Measurements from ENCODE around the gene GCGR.

Gene GCGR

DNA sequence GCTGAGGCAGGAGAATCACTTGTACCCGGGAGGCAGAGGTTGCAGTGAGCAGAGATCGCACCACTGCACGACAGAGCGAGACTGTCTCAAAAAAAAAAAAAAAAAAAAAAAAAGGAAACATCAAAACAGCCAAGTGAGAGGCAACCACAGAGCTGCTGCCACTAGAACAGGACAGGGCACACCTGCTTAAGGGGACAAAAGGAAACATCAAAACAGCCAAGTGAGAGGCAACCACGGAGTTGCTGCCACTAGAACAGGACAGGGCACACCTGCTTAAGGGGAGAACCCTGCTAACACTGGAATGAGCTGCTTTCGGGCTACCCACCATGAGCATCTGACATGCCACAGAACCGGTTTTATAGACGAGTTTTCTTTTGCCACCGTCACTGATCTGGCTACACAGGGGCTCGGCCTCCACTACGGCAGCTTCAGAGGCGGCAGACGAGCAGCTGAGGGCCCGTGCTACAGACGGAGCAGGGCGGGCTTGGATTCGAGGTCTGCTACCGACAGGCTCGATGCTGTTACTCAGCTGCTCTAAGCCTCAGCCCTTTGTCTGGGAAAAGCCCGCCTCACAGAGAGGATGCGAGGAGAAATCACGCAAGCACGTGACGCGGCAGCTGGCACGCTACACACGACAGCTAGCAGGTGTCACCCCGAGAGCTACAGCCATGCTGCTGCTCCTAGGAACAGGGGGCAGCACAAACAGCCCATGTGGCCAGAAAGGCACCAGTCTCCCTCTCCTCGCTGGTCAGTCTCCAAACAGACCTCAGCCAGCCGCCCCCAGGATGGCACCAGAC is 54.4 kb downstream of the GCGR start:
- TF ChIP-seq, protein P1, sequence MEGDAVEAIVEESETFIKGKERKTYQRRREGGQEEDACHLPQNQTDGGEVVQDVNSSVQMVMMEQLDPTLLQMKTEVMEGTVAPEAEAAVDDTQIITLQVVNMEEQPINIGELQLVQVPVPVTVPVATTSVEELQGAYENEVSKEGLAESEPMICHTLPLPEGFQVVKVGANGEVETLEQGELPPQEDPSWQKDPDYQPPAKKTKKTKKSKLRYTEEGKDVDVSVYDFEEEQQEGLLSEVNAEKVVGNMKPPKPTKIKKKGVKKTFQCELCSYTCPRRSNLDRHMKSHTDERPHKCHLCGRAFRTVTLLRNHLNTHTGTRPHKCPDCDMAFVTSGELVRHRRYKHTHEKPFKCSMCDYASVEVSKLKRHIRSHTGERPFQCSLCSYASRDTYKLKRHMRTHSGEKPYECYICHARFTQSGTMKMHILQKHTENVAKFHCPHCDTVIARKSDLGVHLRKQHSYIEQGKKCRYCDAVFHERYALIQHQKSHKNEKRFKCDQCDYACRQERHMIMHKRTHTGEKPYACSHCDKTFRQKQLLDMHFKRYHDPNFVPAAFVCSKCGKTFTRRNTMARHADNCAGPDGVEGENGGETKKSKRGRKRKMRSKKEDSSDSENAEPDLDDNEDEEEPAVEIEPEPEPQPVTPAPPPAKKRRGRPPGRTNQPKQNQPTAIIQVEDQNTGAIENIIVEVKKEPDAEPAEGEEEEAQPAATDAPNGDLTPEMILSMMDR (IDR thresholded peaks at IDR 0.05; ENCODE audit: low read depth, low read length): no peak
- peak overlapping the region; percentile 96 for H3K4me3 ChIP-seq (ENCODE audit: low read depth, low read length)

DNA sequence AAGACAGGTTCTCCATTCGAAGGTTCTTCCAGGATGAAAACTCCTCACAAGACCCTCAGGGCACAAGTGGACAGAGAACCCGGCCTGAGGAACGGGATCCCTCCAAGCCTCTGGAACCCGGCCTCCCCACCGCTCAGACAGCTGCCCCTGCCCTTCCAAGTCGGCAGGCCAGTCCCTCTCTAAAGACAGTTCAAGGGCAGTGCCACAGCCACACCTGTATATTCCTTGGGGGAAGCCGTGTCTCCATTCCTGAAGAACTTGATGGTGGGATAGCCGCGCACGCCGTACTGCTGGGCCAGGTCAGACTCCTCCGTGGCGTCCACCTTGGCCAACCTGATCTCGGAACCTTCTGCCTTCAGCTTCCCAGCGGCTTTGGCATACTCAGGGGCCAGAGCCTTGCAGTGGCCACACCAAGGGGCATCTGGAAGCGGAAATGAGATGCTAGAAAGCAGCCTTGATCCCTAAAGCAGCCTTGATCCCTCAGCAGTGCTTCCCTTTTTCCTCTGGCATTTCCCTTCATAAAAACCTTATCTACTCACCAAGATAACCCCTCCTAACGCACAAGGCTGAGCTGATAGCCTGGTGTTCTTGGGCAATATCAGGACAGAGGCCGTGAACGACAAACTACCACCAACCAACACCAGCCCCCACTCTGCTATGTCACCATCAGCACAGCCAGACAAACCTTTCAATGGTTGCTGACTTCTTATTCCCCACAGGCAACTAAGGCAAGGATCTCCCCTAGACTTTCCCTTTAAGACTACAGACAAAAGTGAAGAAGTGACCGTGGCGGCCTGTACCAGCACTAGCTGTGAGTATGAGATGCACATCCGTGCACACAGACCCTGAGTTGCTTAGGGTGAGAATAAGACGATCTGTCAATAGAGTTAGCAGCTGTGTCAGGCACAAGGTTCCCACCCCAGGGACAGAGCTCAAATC is 55.3 kb downstream of the GCGR start:
- peak overlapping the region; percentile 96 for H3K4me3 ChIP-seq (ENCODE audit: low read depth, low read length)
- TF ChIP-seq, protein P1 (IDR thresholded peaks at IDR 0.05; ENCODE audit: low read depth, low read length): no peak

DNA sequence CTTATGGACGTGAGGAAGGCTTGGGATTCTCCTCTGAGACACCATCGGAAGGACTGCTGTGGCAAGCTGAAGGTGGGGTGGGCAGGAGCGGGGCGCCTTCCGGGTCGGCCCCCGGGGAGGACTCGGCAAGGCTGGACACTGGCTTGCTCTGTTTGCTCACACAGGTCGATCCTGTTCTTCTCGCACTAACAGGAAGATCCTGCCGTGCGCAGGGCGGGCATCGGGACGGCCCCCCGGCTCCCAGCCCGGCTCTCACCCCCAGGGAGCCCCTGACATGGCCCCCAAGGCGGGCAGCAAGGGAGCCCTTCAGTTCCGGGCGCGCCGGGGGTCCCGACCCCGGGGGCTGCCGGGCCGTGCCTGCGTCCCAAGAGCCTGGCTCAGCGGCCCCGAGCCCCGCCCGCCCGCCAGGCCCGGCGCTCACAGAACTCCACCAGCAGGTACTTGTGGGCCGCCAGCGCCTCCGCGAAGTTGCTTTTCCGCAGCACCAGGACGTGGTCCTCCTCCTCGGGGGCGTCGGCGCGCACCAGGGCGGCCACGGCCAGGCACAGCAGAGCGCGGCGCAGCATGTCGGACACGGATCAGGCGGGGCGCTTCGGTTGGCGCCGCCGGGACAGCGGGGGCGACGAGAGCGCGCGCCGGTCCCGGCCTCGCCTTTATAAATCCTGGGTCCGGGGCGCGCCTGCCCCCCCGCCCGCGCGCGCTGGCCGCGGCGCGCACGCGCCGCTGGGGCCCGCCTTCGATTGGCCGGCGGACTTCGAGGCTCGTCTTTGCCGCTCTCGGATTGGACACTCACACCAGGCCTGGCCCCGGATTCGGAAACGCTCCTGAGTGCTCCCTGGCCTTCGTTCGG is 56.2 kb downstream of the GCGR start, which contains the start of gene P4HB:
P4HB (minus strand) TSS at position 630 of the 850 bp plus-strand sequence; CDS start at position 566, 64 bp downstream.
- H3K4me3 ChIP-seq (ENCODE audit: low read depth, low read length): peak within 1 kb of the TSS; percentile 96
- TF ChIP-seq, protein P1 (IDR thresholded peaks at IDR 0.05; ENCODE audit: low read depth, low read length): no peak

DNA sequence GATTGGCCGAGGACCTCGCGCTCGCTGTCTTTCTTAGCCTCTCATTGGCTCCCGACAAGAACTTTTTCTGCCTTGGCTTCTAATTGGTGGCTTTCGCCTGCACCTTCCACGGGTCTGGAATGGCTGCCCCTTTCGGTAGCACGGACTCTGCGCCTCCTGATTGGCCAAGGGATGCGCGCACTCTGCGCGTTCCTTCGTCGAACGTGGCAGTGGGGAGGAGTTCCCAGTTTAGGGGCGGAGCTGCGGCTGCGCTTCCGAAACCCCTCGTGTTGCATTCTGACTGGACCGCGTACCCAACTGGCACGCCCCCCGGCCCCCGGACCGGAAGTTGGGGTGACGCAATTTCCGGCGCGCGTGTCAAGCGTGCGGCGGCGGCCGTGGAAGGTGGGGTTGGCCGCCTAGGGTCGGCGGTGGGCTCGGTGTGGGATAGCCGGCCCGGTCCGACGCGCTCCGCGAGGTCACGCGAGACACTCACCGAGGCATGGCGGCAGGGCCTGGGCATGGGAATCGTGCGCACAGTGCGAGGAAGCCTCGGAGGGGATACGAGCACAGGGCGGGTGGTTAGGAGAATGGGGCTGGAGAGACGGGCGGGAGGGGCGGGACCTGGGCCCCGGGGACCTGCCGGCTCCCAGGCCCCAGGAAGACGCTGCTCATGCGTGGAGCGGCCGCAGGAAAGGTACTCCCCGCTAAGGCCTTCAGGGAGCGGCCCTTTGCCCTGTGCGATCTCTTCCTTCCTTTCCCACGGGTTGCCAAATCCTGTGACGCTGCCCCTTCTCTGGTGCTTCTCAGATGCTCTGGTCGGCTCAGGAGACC is 57.0 kb downstream of the GCGR start:
- H3K4me3 ChIP-seq (ENCODE audit: low read depth, low read length): peak overlapping the region; percentile 84
- TF ChIP-seq, protein P1 (IDR thresholded peaks at IDR 0.05; ENCODE audit: low read depth, low read length): no peak

DNA sequence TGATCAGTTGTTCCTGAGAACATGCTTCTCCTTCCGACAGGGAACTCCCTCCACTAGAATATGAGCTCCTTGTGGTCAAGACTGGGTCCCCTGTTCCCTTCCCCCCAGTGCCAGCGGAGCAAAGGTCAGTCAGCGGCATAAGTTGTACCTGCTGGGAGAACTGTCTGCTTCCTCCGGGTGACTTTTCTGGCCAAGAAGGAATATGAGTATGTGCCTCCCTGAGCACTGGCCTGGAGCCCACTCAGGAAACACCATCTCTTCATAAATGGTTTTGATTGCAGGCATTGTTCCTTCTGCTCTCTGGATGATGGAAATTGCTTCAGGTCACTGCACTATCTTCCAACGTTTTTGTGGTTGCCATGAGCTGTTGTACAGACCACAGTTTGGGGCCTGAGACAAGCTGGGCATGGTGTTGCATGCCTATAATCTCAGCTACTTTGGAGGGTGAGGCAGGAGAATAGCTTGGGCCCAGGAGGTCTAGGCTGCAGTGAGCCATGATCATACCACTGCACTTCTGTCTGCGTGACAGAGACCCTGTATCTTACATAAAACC is 59.2 kb downstream of the GCGR start:
- H3K4me3 ChIP-seq (ENCODE audit: low read depth, low read length): no peak overlapping the region
- TF ChIP-seq, protein P1 (IDR thresholded peaks at IDR 0.05; ENCODE audit: low read depth, low read length): no peak
